ENCODE results near the gene MRC2. TPM values are rescaled to one million over a fixed set of nuclear protein-coding genes. Genes with fewer than 3 reads are reported as not detected.

The MRC2 gene
- total and polyA plus RNA-seq, 2 of the 13 experiments (the other 11 are each of a cell fraction or from before 2014, with no cell fraction given) = not detected

DNA sequence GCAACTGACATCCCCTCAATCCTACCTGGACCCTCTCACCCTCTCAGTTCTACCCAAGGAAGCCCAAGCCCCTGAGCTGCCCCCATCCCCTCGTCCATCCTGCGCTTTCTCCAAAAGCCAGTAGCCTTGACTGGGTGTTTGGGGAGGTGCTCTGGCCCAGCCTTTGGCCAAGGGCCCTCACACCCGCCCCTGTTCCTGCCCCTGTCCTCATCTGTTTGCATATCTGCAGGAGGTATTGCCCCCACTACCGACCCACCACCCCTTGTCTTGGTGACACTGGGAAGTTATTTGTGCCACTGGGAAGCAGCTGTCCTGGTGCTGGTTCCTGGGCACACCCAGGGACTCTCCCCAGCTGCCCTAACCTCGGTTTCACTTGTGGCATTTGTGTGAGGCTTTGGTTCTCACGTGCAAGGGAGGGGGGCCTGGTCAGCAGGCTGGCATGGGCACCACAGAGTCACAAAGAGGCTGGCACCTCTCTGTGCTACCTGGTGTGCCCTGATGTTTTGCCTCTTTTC, 75.3 kb downstream of the MRC2 start (continued):
- TF ChIP-seq ZNF737 (CRISPR knock-in tag; IDR thresholded peaks at IDR 0.05; ENCODE audit: borderline replicate concordance) (no peak), TSC22D2 (CRISPR knock-in tag; IDR thresholded peaks at IDR 0.05; ENCODE audit: borderline replicate concordance) (no peak), CBX5 (CRISPR knock-in tag; IDR thresholded peaks at IDR 0.05; ENCODE audit: borderline replicate concordance) (no peak), FIP1L1 (IDR thresholded peaks at IDR 0.05; ENCODE audit: borderline replicate concordance, insufficient read depth, low read depth, low read length) (no peak), ZNF292 (CRISPR knock-in tag; IDR thresholded peaks at IDR 0.05; ENCODE audit: borderline replicate concordance, low read depth) (no peak), ZNF749 (CRISPR knock-in tag; IDR thresholded peaks at IDR 0.05; ENCODE audit: borderline replicate concordance) (no peak), ZNF746 (CRISPR knock-in tag; IDR thresholded peaks at IDR 0.05) (no peak), TRIM24 (CRISPR knock-in tag; IDR thresholded peaks at IDR 0.05) (no peak), EED (CRISPR knock-in tag; IDR thresholded peaks at IDR 0.05) (no peak), ZFP36L2 (CRISPR knock-in tag; IDR thresholded peaks at IDR 0.05) (no peak), KDM5A (IDR thresholded peaks at IDR 0.05; ENCODE audit: borderline replicate concordance, low read length) (no peak)
- TF ChIP-seq, protein P1, sequence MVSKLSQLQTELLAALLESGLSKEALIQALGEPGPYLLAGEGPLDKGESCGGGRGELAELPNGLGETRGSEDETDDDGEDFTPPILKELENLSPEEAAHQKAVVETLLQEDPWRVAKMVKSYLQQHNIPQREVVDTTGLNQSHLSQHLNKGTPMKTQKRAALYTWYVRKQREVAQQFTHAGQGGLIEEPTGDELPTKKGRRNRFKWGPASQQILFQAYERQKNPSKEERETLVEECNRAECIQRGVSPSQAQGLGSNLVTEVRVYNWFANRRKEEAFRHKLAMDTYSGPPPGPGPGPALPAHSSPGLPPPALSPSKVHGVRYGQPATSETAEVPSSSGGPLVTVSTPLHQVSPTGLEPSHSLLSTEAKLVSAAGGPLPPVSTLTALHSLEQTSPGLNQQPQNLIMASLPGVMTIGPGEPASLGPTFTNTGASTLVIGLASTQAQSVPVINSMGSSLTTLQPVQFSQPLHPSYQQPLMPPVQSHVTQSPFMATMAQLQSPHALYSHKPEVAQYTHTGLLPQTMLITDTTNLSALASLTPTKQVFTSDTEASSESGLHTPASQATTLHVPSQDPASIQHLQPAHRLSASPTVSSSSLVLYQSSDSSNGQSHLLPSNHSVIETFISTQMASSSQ (IDR thresholded peaks at IDR 0.05; ENCODE audit: low read depth) = no peak
- TF ChIP-seq, protein P1 (CRISPR knock-in tag; IDR thresholded peaks at IDR 0.05; ENCODE audit: borderline replicate concordance) = no peak
- TF ChIP-seq, protein P2, sequence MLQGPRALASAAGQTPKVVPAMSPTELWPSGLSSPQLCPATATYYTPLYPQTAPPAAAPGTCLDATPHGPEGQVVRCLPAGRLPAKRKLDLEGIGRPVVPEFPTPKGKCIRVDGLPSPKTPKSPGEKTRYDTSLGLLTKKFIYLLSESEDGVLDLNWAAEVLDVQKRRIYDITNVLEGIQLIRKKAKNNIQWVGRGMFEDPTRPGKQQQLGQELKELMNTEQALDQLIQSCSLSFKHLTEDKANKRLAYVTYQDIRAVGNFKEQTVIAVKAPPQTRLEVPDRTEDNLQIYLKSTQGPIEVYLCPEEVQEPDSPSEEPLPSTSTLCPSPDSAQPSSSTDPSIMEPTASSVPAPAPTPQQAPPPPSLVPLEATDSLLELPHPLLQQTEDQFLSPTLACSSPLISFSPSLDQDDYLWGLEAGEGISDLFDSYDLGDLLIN (CRISPR knock-in tag; IDR thresholded peaks at IDR 0.05; ENCODE audit: borderline replicate concordance) = no peak
- TF ChIP-seq, protein P3, sequence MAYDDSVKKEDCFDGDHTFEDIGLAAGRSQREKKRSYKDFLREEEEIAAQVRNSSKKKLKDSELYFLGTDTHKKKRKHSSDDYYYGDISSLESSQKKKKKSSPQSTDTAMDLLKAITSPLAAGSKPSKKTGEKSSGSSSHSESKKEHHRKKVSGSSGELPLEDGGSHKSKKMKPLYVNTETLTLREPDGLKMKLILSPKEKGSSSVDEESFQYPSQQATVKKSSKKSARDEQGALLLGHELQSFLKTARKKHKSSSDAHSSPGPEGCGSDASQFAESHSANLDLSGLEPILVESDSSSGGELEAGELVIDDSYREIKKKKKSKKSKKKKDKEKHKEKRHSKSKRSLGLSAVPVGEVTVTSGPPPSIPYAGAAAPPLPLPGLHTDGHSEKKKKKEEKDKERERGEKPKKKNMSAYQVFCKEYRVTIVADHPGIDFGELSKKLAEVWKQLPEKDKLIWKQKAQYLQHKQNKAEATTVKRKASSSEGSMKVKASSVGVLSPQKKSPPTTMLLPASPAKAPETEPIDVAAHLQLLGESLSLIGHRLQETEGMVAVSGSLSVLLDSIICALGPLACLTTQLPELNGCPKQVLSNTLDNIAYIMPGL (CRISPR knock-in tag; IDR thresholded peaks at IDR 0.05; ENCODE audit: borderline replicate concordance in 1 of 2, low read depth in 1 of 2) = no peak

All from HepG2 (cell line).